HepG2 (cell line): ENCODE data around the gene CCR5AS.

Experiments
- ATAC-seq: fragments of 200-7000 bp; cut with Tn5 transposase; 3 replicates; pipeline ENCODE4 v1.9.1; 2020; ENCODE audit warnings: mild to moderate bottlenecking, moderate library complexity
- BruUV-seq: library from RNA; stranded (reverse); fragments of 400-500 nt; replicated peaks from 2 replicates; lab custom pipeline; 2021; lab: Mats Ljungman, UMichigan
- CTCF ChIA-PET: fragments of 300-600 bp; formaldehyde crosslinking; extraction: SDS; loops from one replicate; lab custom pipeline; 2021; ENCODE audit warnings: low total read pairs, inconsistent platforms, low intra/inter-chr PET ratio; lab: Yijun Ruan, JAX
- POLR2A ChIA-PET: fragments of 350-600 bp; sonication (Branson Sonifier 250); formaldehyde crosslinking; loops from one replicate; lab custom pipeline; 2020; ENCODE audit warnings: antibody characterized with exemption, inconsistent platforms; lab: Yijun Ruan, JAX
- DNase-seq: peaks from one replicate; pipeline ENCODE4 v3.0.0-alpha.2; 2015; ENCODE audit warnings: low spot score
- FAIRE-seq: peaks from 3 replicates; lab custom pipeline; 2011; peaks lifted over from hg19 to GRCh38; lab: Jason Lieb, UNC
- H2AFZ ChIP-seq: one replicate; pipeline ENCODE4 v1.6.1; 2011; ENCODE audit warnings: low read length, inconsistent platforms
- H3K27ac ChIP-seq: fragments of 300-600 bp; 3 replicates; pipeline ENCODE4 v1.8.0; 2011; ENCODE audit warnings: mixed run types, mild to moderate bottlenecking, mixed read lengths, low read length, inconsistent platforms; ENCODE audit not compliant: insufficient read depth; ENCODE audit errors: extremely low read length
- H3K27me3 ChIP-seq, 2 experiments: fragments of 200-600 bp in 1 of 2; 2 replicates in 1 of 2; 3 replicates in 1 of 2; pipeline versions ENCODE4 v1.6.0 to v1.8.0; 2011; ENCODE audit warnings: low read length in 2 of 2, mild to moderate bottlenecking in 2 of 2, moderate library complexity in 2 of 2, inconsistent platforms in 1 of 2; ENCODE audit not compliant: insufficient read depth in 2 of 2, control insufficient read depth in 1 of 2
- H3K36me3 ChIP-seq, 2 experiments: fragments of 200-600 bp in 1 of 2; replicated peaks in 1 of 2; 2 replicates in 1 of 2; 3 replicates in 1 of 2; pipeline versions ENCODE4 v1.5.1 to v1.8.0; 2011; ENCODE audit warnings: low read length in 2 of 2, inconsistent platforms in 1 of 2; ENCODE audit not compliant: insufficient read depth in 2 of 2, control insufficient read depth in 1 of 2
- H3K4me1 ChIP-seq: 2 replicates; pipeline ENCODE4 v1.5.1; 2012; ENCODE audit warnings: low read length, inconsistent platforms; ENCODE audit not compliant: insufficient read depth
- H3K4me2 ChIP-seq: 2 replicates; pipeline ENCODE4 v1.6.0; 2011; ENCODE audit warnings: low read depth, low read length, inconsistent platforms
- H3K4me3 ChIP-seq, 3 experiments: fragments of 200-600 bp in 1 of 3; sonication (generic), shearing (Covaris generic) in 1 of 3; replicated peaks in 1 of 3; 2 replicates each; pipeline ENCODE4 v1.5.1; 2011 to 2016; ENCODE audit warnings: low read length in 3 of 3, inconsistent platforms in 2 of 3, low read depth in 2 of 3, mild to moderate bottlenecking in 2 of 3, control low read depth in 1 of 3, mixed read lengths in 1 of 3; ENCODE audit not compliant: insufficient read depth in 1 of 3
- H3K79me2 ChIP-seq: one replicate; pipeline ENCODE4 v1.6.1; 2011; ENCODE audit warnings: low read length, inconsistent platforms; ENCODE audit not compliant: insufficient read depth
- H3K9ac ChIP-seq: 2 replicates; pipeline ENCODE4 v1.6.0; 2011; ENCODE audit warnings: mild to moderate bottlenecking, low read depth, low read length, inconsistent platforms; ENCODE audit not compliant: insufficient read depth
- H3K9me3 ChIP-seq: 2 replicates; pipeline ENCODE4 v1.5.1; 2012; ENCODE audit warnings: mild to moderate bottlenecking, low read length
- H4K20me1 ChIP-seq: 2 replicates; pipeline ENCODE4 v1.6.0; 2011; ENCODE audit warnings: inconsistent platforms, mild to moderate bottlenecking, low read length, moderate library complexity; ENCODE audit not compliant: insufficient read depth
- NFYB ChIP-seq: sonication (generic); formaldehyde crosslinking; IDR thresholded peaks from 2 replicates; pipeline ENCODE4 v1.4.0; 2020; ENCODE audit warnings: missing genetic modification reagents
- POLR2G ChIP-seq: fragments of 200-400 bp; formaldehyde crosslinking; IDR thresholded peaks from 2 replicates; pipeline ENCODE4 v1.6.1; 2018; ENCODE audit warnings: mild to moderate bottlenecking, low read depth, low read length, moderate library complexity
- RBM22 ChIP-seq: fragments of 200-400 bp; formaldehyde crosslinking; optimal IDR thresholded peaks from 2 replicates; pipeline ENCODE3; 2017; ENCODE audit warnings: mild to moderate bottlenecking, low read length, moderate library complexity
- ZNF20 ChIP-seq: sonication (generic); formaldehyde crosslinking; IDR thresholded peaks from 2 replicates; pipeline ENCODE4 v1.4.0; 2020; ENCODE audit warnings: mild to moderate bottlenecking, moderate library complexity, missing genetic modification reagents
- ZNF446 ChIP-seq: sonication (generic); formaldehyde crosslinking; IDR thresholded peaks from 2 replicates; pipeline ENCODE4 v1.5.0; 2020; ENCODE audit warnings: mild to moderate bottlenecking, missing genetic modification reagents
- ZNF598 ChIP-seq: sonication (generic); formaldehyde crosslinking; IDR thresholded peaks from 2 replicates; pipeline ENCODE4 v1.5.1; 2020; ENCODE audit warnings: mild to moderate bottlenecking, missing genetic modification reagents, borderline replicate concordance
- WGBS: methylation state at CpG from one replicate; pipeline ENCODE4 v1.1.6; 2017; ENCODE audit warnings: low lambda C conversion rate; 5-methylcytosine and 5-hydroxymethylcytosine counted together
- in situ Hi-C: cut with HindIII; loops from 2 replicates; pipeline ENCODE4 v1.10.0; 2017; ENCODE audit warnings: low pct_unique_long_range_greater_than_20kb; ENCODE audit not compliant: extremely low pct_ligation_motif_present
- intact Hi-C: fragments of 100-400 bp; cut with micrococcal nuclease; formaldehyde crosslinking; loops from one replicate; pipeline ENCODE4 v1.10.0; 2022; ENCODE audit not compliant: unreplicated experiment
- TF ChIP-seq, protein P1 (sequence below): sonication (generic); formaldehyde crosslinking; IDR thresholded peaks from 2 replicates; pipeline ENCODE4 v1.8.1; 2023; ENCODE audit warnings: missing genetic modification reagents, mild to moderate bottlenecking, borderline replicate concordance
- TF ChIP-seq, protein P2 (sequence below): sonication (generic); formaldehyde crosslinking; IDR thresholded peaks from 2 replicates; pipeline ENCODE4 v1.5.0; 2020; ENCODE audit warnings: mild to moderate bottlenecking, missing genetic modification reagents
- TF ChIP-seq, protein P3 (sequence below): sonication (generic); formaldehyde crosslinking; IDR thresholded peaks from 2 replicates; pipeline ENCODE4 v1.5.0; 2020; ENCODE audit warnings: missing genetic modification reagents

CCR5AS gene

DNA sequence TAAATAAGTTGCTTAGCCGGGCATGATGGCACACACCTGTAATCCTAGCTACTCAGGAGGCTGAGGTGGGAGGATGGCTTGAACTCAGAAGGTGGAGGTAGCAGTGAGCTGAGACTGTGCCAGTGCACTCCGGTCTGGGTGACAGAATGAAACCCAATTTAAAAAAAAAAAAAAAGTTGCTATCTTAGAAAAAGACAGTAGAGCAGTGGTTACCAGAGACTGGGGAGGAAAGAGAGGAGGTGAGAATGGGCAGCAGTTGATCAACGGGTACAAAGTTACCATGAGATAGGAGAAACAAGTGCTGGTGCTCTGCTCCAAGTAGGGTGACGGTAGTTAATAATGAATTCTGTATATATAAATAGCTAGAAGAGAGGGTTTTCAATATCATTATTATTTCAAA, 53.8 kb downstream of the CCR5AS start:
- FAIRE-seq (no peak), DNase-seq (no peak), ATAC-seq (no peak)
- Histone ChIP-seq H4K20me1 (no peaks in the 10 kb centered on the region), H3K9me3 (no peaks in the 10 kb centered on the region), H2AFZ (no peak overlapping the region), H3K27me3 (peaks cover 0 to 6% of the 10 kb centered on the region in 2 experiments; a peak in 2 of 5 replicates), H3K36me3 (no peaks in the 10 kb centered on the region), H3K79me2 (no peaks in the 10 kb centered on the region), H3K9ac (no peak overlapping the region), H3K4me1 (no peaks in the 10 kb centered on the region), H3K4me2 (no peak overlapping the region), H3K27ac (no peak overlapping the region), H3K4me3 (no peak overlapping the region)
- no TSS peak for BruUV-seq
- TF ChIP-seq RBM22, result no peak
- TF ChIP-seq ZNF20, result no peak
- TF ChIP-seq, protein P1, sequence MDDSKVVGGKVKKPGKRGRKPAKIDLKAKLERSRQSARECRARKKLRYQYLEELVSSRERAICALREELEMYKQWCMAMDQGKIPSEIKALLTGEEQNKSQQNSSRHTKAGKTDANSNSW (CRISPR knock-in tag), result no peak
- no peak for TF ChIP-seq NFYB
- TF ChIP-seq ZNF446 (CRISPR knock-in tag), result no peak
- TF ChIP-seq, protein P2, sequence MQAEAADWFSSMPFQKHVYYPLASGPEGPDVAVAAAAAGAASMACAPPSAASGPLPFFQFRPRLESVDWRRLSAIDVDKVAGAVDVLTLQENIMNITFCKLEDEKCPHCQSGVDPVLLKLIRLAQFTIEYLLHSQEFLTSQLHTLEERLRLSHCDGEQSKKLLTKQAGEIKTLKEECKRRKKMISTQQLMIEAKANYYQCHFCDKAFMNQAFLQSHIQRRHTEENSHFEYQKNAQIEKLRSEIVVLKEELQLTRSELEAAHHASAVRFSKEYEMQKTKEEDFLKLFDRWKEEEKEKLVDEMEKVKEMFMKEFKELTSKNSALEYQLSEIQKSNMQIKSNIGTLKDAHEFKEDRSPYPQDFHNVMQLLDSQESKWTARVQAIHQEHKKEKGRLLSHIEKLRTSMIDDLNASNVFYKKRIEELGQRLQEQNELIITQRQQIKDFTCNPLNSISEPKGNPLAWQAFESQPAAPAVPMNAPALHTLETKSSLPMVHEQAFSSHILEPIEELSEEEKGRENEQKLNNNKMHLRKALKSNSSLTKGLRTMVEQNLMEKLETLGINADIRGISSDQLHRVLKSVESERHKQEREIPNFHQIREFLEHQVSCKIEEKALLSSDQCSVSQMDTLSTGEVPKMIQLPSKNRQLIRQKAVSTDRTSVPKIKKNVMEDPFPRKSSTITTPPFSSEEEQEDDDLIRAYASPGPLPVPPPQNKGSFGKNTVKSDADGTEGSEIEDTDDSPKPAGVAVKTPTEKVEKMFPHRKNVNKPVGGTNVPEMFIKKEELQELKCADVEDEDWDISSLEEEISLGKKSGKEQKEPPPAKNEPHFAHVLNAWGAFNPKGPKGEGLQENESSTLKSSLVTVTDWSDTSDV (CRISPR knock-in tag), result no peak
- TF ChIP-seq POLR2G, result no peak
- TF ChIP-seq ZNF598 (CRISPR knock-in tag), result no peak
- TF ChIP-seq, protein P3, sequence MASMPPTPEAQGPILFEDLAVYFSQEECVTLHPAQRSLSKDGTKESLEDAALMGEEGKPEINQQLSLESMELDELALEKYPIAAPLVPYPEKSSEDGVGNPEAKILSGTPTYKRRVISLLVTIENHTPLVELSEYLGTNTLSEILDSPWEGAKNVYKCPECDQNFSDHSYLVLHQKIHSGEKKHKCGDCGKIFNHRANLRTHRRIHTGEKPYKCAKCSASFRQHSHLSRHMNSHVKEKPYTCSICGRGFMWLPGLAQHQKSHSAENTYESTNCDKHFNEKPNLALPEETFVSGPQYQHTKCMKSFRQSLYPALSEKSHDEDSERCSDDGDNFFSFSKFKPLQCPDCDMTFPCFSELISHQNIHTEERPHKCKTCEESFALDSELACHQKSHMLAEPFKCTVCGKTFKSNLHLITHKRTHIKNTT (CRISPR knock-in tag), result no peak
- intact Hi-C loops, result no loop called here
- CTCF ChIA-PET, result no interaction called here
- POLR2A ChIA-PET, result no interaction called here
- in situ Hi-C loops, result no loop called here
- WGBS, result under 1% methylated on average over 4 of the region's 4 CpGs
